Fibroblast of lung (primary cell): ENCODE data around the gene LITAFD. TPM values are rescaled to one million over a fixed set of nuclear protein-coding genes. Genes with fewer than 3 reads are reported as not detected.
A peak's percentile ranks its signal among the peaks of the same experiment; 100 is the strongest.

Source experiments
- DNase-seq, 2 donors: peaks; one replicate each; pipeline versions ENCODE4 v3.0.0 to v3.0.0-alpha.2; 2010; ENCODE audit warnings: low read depth in 2 of 2
- H2AFZ ChIP-seq: 2 replicates; pipeline ENCODE4 v1.5.1; 2012; ENCODE audit warnings: low read length, control low read depth, inconsistent platforms
- H3K27ac ChIP-seq: 2 replicates; pipeline ENCODE4 v1.5.1; 2011; ENCODE audit warnings: low read length, control low read depth; ENCODE audit not compliant: insufficient read depth
- H3K27me3 ChIP-seq: 2 replicates; pipeline ENCODE4 v1.5.1; 2011; ENCODE audit warnings: mild to moderate bottlenecking, low read length; ENCODE audit not compliant: control insufficient read depth, insufficient read depth
- H3K36me3 ChIP-seq: 2 replicates; pipeline ENCODE4 v1.5.1; 2011; ENCODE audit warnings: low read length; ENCODE audit not compliant: control insufficient read depth, insufficient read depth
- H3K4me1 ChIP-seq: 2 replicates; pipeline ENCODE4 v1.5.1; 2011; ENCODE audit warnings: low read length; ENCODE audit not compliant: control insufficient read depth, insufficient read depth; ENCODE audit errors: extremely low read depth
- H3K4me2 ChIP-seq: 2 replicates; pipeline ENCODE4 v1.5.1; 2011; ENCODE audit warnings: low read length, control low read depth; ENCODE audit not compliant: insufficient read depth; ENCODE audit errors: extremely low read depth
- H3K4me3 ChIP-seq, 4 experiments: fragments of 200-600 bp in 1 of 4; sonication (generic) in 1 of 4; replicated peaks in 1 of 4; 2 replicates each; pipeline ENCODE4 v1.5.1; 2011 to 2016; ENCODE audit warnings: low read length in 4 of 4, low read depth in 3 of 4, mild to moderate bottlenecking in 3 of 4, control low read depth in 2 of 4, inconsistent platforms in 1 of 4, mixed read lengths in 1 of 4; ENCODE audit not compliant: insufficient read depth in 1 of 4; ENCODE audit errors: control extremely low read depth in 1 of 4
- H3K79me2 ChIP-seq: 2 replicates; pipeline ENCODE4 v1.5.1; 2012; ENCODE audit warnings: mild to moderate bottlenecking, low read length, inconsistent platforms; ENCODE audit not compliant: control insufficient read depth, insufficient read depth
- H3K9ac ChIP-seq: 2 replicates; pipeline ENCODE4 v1.5.1; 2011; ENCODE audit warnings: mild to moderate bottlenecking, low read length, control low read depth; ENCODE audit not compliant: insufficient read depth
- H3K9me3 ChIP-seq: 2 replicates; pipeline ENCODE4 v1.5.1; 2012; ENCODE audit warnings: low read depth, low read length; ENCODE audit not compliant: control insufficient read depth, insufficient read depth
- H4K20me1 ChIP-seq: 2 replicates; pipeline ENCODE4 v1.5.1; 2011; ENCODE audit warnings: low read length; ENCODE audit not compliant: control insufficient read depth, insufficient read depth; ENCODE audit errors: extremely low read depth
- CTCF ChIP-seq, 2 donors: IDR thresholded peaks in 1 of 2; conservative IDR thresholded peaks in 1 of 2; 1 replicate in 1 of 2; 2 replicates in 1 of 2; pipeline ENCODE4 v1.5.1; 2011 to 2012; ENCODE audit warnings: low read length in 2 of 2, control low read depth in 1 of 2, inconsistent platforms in 1 of 2, low read depth in 1 of 2, mild to moderate bottlenecking in 1 of 2
- EZH2 ChIP-seq: IDR thresholded peaks from 2 replicates; pipeline ENCODE4 v1.5.1; 2012; ENCODE audit warnings: low read length, control low read depth, mild to moderate bottlenecking; ENCODE audit errors: missing control alignments
- polyA plus RNA-seq, 2 donors: library from polyadenylated mRNA; depleted of rRNA in 1 of 2; stranded (reverse) in 1 of 2; unstranded in 1 of 2; fragments of >200 nt; gene quantifications; 2 replicates each; pipeline ENCODE4 v1.2.1, GENCODE V29; 2011 to 2012; ENCODE audit warnings: missing spikeins in 1 of 2
- total RNA-seq: library from RNA; depleted of rRNA; stranded (reverse); fragments of >200 nt; gene quantifications from 2 replicates; pipeline ENCODE4 v1.2.1, GENCODE V29; 2014

The LITAFD gene
- total and polyA plus RNA-seq, 2 donors (not counting 1 experiment from before 2014, with no cell fraction given) = not detected

DNA sequence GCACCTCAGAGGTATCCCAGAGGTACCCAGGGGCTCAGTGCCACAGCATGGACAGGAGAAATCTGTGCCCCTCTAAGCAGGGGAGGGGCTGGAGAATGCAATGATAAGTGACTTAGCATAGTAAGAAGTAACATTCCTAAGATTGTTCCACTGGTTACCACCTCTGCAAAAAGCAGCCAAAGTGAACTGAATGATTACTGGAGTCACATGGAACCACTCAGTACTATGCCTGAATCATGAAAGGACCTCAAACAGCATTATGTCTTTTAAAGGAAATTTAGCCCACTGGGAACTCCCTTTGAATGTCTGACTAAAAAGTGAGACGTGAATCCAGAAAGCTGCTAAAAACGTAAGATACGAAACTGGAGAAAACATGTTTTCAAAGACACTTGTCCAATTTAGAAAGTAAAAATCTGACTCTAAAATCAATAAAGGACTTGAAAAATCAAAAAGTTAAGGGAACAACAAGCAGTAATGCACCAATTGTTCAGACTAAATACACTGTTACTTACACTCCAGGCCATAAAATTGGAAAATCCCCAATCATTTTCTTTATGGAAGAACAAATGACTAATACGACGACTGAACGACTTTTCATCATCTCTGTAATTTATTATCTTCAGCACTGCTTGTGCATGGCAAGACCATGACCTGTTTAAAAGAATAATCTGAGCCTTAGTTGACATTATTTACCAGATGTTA, 38.6 kb downstream of the LITAFD start:
- H3K79me2 ChIP-seq = peaks cover 18% of the 10 kb centered on the region
- TF ChIP-seq CTCF (conservative IDR thresholded peaks at IDR 0.05 in 1 of 2, IDR thresholded peaks at IDR 0.05 in 1 of 2; ENCODE audit: low read depth in 1 of 2, low read length in 2 of 2) (no peak), EZH2 (no peak)
- H2AFZ ChIP-seq = no peak overlapping the region
- H3K9me3 ChIP-seq = no peaks in the 10 kb centered on the region
- peak in 1 of 2 donors; percentile 74 for DNase-seq
- peaks cover 17% of the 10 kb centered on the region for H3K36me3 ChIP-seq
- H3K4me3 ChIP-seq = no peak overlapping the region
- no peak overlapping the region for H3K9ac ChIP-seq
- no peaks in the 10 kb centered on the region for H3K4me1 ChIP-seq
- H3K27ac ChIP-seq = no peak overlapping the region
- H3K4me2 ChIP-seq = no peak overlapping the region
- no peaks in the 10 kb centered on the region for H4K20me1 ChIP-seq
- H3K27me3 ChIP-seq = no peaks in the 10 kb centered on the region

DNA sequence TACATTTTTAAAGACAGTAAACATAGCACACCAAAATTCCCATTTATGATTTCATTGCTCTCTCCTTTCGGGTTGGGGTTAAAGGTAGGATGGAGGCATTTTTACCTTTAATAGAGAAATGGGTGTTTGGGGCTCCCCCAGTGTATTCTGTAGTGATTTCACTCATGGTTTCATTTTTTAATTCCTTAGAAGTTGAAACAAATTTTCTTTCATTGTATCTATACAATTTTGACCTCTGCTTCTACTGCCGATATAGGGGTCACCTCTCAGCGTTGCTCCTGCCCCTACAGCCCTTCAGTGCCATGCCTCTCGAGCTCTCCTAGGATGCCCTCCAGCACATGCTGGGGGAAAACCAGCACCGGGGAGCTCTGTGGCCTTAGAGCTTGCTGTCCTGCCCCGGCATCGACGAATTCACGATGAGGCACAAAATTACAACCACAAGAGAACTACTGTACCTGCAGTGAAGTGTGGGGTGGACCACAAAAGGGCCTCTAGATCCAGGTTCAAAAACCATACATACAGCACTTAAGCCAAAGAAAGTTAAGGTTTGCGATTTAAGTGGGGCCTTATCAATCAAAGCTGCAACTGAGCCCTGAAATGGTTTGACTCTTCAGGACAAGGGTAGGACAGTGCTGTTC, 39.3 kb downstream of the LITAFD start:
- TF ChIP-seq CTCF (conservative IDR thresholded peaks at IDR 0.05 in 1 of 2, IDR thresholded peaks at IDR 0.05 in 1 of 2; ENCODE audit: low read depth in 1 of 2, low read length in 2 of 2) = no peak
- TF ChIP-seq EZH2 = no peak
- H3K4me1 ChIP-seq = no peaks in the 10 kb centered on the region
- H2AFZ ChIP-seq = no peak overlapping the region
- no peak overlapping the region for H3K27ac ChIP-seq
- no peaks in the 10 kb centered on the region for H3K27me3 ChIP-seq
- H3K79me2 ChIP-seq = peaks cover 20% of the 10 kb centered on the region
- no peak overlapping the region for H3K4me3 ChIP-seq
- H3K9me3 ChIP-seq = no peaks in the 10 kb centered on the region
- H4K20me1 ChIP-seq = no peaks in the 10 kb centered on the region
- no peak overlapping the region for H3K9ac ChIP-seq
- H3K4me2 ChIP-seq = no peak overlapping the region
- H3K36me3 ChIP-seq = peaks cover 15% of the 10 kb centered on the region
- no peak for DNase-seq

DNA sequence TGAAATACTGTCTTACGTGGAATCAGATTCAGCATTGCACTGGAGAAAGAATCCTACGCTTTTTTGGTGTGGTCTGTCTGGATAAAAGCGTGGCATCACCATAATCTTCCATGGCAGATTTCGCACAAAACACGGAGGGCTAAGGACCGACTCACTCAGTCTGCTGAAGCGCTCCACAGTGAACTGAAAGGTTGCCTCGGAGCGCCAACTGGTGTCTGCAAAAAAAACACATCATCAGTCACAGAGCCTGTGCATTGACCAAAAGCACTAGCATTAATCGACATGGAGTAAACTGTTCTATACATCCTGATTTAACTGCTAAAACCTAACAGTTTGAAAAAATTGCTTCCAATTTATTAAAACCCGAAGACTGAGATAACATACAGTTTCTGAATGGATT, 41.0 kb downstream of the LITAFD start:
- no peak for DNase-seq
- Histone ChIP-seq H3K4me3 (no peak overlapping the region), H3K36me3 (peaks cover 15% of the 10 kb centered on the region), H4K20me1 (no peaks in the 10 kb centered on the region), H2AFZ (no peak overlapping the region), H3K9ac (no peak overlapping the region), H3K4me1 (no peaks in the 10 kb centered on the region), H3K9me3 (no peaks in the 10 kb centered on the region), H3K79me2 (peaks cover 32% of the 10 kb centered on the region), H3K4me2 (no peak overlapping the region), H3K27ac (no peak overlapping the region), H3K27me3 (no peaks in the 10 kb centered on the region)
- TF ChIP-seq CTCF (conservative IDR thresholded peaks at IDR 0.05 in 1 of 2, IDR thresholded peaks at IDR 0.05 in 1 of 2; ENCODE audit: low read depth in 1 of 2, low read length in 2 of 2) (no peak), EZH2 (no peak)
